HG02610 (cell line): ENCODE results near the gene CLCN5.

Source experiments
- ATAC-seq: cut with Tn5 transposase; IDR thresholded peaks from one replicate; pipeline ENCODE4 v1.9.1; 2021; ENCODE audit warnings: mild to moderate bottlenecking, moderate library complexity; ENCODE audit not compliant: unreplicated experiment

CLCN5 gene

GRCh38 chrX:50075630-50076339 lies 153.4 kb downstream of the CLCN5 start:
- peak; percentile 82 for ATAC-seq

DNA sequence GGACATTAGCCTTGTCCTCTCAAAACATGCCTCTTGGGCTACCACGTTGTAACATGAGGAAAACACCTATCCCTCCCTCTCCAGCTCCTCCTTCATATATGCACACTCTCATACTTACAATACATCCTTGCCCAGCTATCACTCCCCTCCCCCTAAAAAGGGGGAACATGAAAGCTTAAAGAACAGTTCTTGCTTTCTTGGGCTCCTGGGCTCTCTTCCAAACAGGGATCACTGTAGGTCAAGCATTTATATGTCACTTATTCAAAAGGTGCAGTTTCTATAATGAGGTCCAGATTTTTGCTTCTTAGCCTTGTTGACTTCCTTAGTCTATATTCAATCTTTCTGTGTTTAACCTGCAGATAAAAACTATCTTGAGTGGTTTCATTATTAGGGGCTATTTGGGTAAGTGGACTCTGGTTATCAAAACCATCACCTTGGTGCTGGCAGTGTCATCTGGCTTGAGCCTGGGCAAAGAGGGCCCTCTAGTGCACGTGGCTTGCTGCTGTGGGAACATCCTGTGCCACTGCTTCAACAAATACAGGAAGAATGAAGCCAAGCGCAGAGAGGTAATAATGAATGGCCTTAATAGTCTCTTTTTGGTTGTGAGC lies 159.0 kb downstream of the CLCN5 start:
- ATAC-seq = no peak

GRCh38 chrX:50082741-50083140 lies 160.3 kb downstream of the CLCN5 start:
- no peak for ATAC-seq

- ATAC-seq = no peak
Observed at GRCh38 chrX:50088645-50089044, 166.2 kb downstream of the CLCN5 start.

- no peak for ATAC-seq
Observed at GRCh38 chrX:50093625-50094024, 171.2 kb downstream of the CLCN5 start.

- no peak for ATAC-seq
Observed at GRCh38 chrX:50097071-50097470, 174.7 kb downstream of the CLCN5 start.

DNA sequence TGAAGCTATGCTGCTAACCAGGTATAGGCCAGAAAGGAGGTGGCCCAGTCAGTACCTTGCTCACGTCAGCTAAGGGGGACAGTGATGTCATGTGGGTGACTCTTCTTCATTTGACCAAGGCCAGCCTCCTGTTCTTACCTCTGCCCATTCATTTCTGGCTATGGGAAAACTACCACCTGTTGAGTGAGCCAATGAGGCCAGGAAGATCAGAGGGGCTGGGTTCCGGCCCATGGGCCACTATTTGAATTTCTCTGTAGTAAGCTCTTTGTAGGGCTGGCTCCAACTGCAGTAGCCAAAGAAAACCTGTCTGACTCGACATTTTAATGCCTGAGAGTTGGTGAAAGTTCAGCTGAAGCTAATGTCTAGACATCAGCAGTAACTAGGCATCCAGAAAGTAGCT lies 175.8 kb downstream of the CLCN5 start:
- ATAC-seq = no peak

- ATAC-seq = no peak
Observed at GRCh38 chrX:50098749-50099148, 176.4 kb downstream of the CLCN5 start.

DNA sequence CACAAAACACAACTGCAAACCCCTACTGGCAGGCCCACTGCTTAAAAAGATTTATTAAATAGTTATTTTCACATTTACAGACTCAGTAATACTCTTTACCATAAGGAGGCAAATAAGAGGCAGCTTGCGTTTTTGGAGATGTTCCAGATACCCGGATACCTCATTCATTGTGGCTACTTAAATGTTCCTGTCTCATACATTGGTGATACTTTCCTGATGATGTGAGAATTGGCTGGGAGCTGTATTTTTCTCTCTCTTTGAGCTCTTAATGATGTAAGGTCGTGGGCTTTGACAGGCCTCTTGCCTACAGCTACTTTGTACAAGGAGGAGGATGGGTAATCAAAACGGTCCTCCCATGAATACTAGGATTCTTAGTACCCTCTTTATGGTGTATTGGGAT lies 176.9 kb downstream of the CLCN5 start:
- no peak for ATAC-seq

GRCh38 chrX:50100188-50100587 lies 177.8 kb downstream of the CLCN5 start:
- ATAC-seq = no peak

DNA sequence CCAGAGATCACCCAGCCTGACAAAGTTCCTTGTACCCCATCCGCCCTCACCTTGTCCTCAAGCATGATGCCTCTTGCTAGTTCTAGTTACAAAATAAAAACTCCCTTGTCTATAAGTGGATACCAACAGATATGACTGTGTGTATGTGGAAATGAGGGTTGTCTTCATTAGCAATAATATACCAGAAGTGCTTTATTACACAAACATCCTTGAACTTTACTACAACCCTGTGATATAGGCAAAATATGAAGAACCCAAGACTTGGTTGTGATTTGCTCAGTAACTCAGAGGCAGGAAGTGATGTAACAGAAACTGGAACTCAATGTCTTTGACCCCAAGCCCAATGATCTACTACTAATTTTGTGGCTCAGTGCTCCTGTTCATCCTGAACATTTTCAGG lies 180.8 kb downstream of the CLCN5 start:
- no peak for ATAC-seq

- ATAC-seq = no peak
Observed at GRCh38 chrX:50103866-50104566, 181.6 kb downstream of the CLCN5 start.

DNA sequence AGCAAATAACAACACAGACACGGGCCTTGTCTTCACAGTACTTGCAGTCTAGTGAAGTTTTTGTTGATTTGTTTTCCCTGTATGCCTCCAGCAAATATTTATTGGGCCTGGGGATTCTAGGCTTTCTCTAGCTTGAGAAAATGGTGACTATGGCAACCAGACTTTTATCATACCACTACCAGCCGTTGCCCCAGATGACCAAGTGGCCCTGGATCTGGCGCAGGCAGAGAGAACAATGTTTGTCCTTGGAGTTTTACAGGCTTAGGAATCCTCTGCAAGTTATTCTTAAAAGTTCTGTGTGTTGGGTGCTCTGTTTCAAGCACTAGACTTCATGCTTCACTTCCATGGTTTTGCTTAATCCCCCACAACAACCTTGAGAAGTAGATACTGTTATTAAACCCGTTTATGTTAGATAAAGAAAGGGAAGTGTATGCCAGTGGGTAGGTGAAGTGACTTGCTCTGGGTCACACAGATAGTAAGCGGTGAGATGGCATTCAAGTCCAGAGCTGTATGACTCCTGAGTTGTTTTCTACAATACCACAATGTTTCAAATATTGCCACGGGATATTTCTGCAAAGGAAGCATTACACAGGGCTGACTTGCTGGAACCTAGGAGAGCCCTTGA lies 183.8 kb downstream of the CLCN5 start:
- ATAC-seq = no peak

- ATAC-seq = no peak
Observed at GRCh38 chrX:50107470-50107869, 185.1 kb downstream of the CLCN5 start.

GRCh38 chrX:50108264-50108663 lies 185.9 kb downstream of the CLCN5 start:
- no peak for ATAC-seq

- ATAC-seq = no peak
Observed at GRCh38 chrX:50111742-50112141, 189.3 kb downstream of the CLCN5 start.

GRCh38 chrX:50114113-50114512 lies 191.7 kb downstream of the CLCN5 start:
- ATAC-seq = no peak

DNA sequence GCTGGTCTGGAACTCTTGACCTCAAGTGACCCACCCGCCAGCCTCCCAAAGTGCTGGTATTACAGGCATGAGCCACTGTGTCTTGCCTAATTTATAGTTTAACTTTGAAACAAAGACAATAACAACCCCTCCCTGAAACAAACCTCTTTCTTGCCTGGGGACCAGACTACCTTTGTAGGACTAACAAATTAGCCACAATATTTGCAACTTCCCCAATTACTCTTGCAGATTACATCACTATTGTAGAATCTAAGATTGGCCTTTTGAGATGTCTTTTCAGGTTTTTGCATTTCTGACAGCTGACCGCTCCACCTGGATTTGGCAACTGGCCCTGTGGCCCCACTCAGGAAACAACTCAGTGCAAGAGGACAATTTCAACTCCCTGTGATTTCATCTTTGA lies 193.6 kb downstream of the CLCN5 start:
- ATAC-seq = no peak

DNA sequence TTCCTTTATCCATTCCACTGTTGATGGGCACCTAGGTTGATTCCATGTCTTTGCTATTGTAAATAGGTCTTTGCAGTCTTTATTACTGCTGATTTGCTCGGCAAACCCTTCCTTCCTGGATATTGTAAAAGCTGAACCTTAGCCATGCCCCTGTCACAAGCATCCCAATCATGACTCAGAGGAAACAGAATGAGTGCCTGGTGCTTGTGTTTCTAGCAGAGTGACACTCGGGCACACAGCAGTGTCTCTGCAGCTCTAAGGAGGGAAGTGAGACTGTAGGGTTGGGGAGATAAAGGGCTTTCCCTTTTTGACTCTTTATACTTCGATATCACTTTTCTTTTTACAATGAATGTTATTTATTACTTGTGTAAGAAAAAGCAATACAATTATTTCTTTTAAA lies 195.1 kb downstream of the CLCN5 start:
- no peak for ATAC-seq

- no peak for ATAC-seq
Observed at GRCh38 chrX:50125480-50125879, 203.1 kb downstream of the CLCN5 start.

- ATAC-seq = no peak
Observed at GRCh38 chrX:50147972-50148371, 225.6 kb downstream of the CLCN5 start.
